ENCODE data around the gene ZNF335.

The ZNF335 gene

GRCh38 chr20:46013829-46014516, 42.0 kb upstream of the ZNF335 start:
- ATAC-seq (ENCODE audit: insufficient read depth, low read depth), result peak; percentile 96
- no peaks in the 10 kb centered on the region for H3K79me2 ChIP-seq (ENCODE audit: insufficient read depth, low read length)
- no peak overlapping the region for H3K9ac ChIP-seq (ENCODE audit: low read depth, low read length)
- H3K27ac ChIP-seq (ENCODE audit: low read length), result no peak overlapping the region
- peak; percentile 70 for TF ChIP-seq CTCF (IDR thresholded peaks at IDR 0.05; ENCODE audit: borderline replicate concordance, extremely low read depth, low read length, poor library complexity, severe bottlenecking)
- TF ChIP-seq EZH2 (IDR thresholded peaks at IDR 0.05; ENCODE audit: borderline replicate concordance, low read depth, low read length, severe bottlenecking), result no peak
- no peaks in the 10 kb centered on the region for H3K36me3 ChIP-seq (ENCODE audit: insufficient read depth, low read length)
- peak overlapping the region; percentile 36 for H2AFZ ChIP-seq (ENCODE audit: low read depth, low read length)
- H3K9me3 ChIP-seq (ENCODE audit: insufficient read depth, low read length, severe bottlenecking), result no peaks in the 10 kb centered on the region
- H3K4me1 ChIP-seq (ENCODE audit: insufficient read depth, low read length), result peaks cover 15% of the 10 kb centered on the region
- H3K27me3 ChIP-seq (ENCODE audit: insufficient read depth, low read length, poor library complexity), result no peaks in the 10 kb centered on the region
- H4K20me1 ChIP-seq (ENCODE audit: insufficient read depth, low read length), result peaks cover 10% of the 10 kb centered on the region; the same call in 1 of the 2 replicates
- peak; percentile 73 for DNase-seq
- peak overlapping the region; percentile 55 for H3K4me2 ChIP-seq (ENCODE audit: insufficient read depth, low read length)
- H3K4me3 ChIP-seq (ENCODE audit: low read depth in 1 of 2, low read length in 2 of 2), result no peak overlapping the region; a peak in 1 of 4 replicates

- TF ChIP-seq CTCF (IDR thresholded peaks at IDR 0.05; ENCODE audit: borderline replicate concordance, extremely low read depth, low read length, poor library complexity, severe bottlenecking), result no peak
- TF ChIP-seq EZH2 (IDR thresholded peaks at IDR 0.05; ENCODE audit: borderline replicate concordance, low read depth, low read length, severe bottlenecking), result no peak
- no peak for DNase-seq
- Histone ChIP-seq H4K20me1 (ENCODE audit: insufficient read depth, low read length) (peaks cover 12% of the 10 kb centered on the region; the same call in 1 of the 2 replicates), H3K36me3 (ENCODE audit: insufficient read depth, low read length) (no peaks in the 10 kb centered on the region), H3K4me3 (ENCODE audit: low read depth in 1 of 2, low read length in 2 of 2) (no peak overlapping the region), H2AFZ (ENCODE audit: low read depth, low read length) (no peak overlapping the region), H3K4me2 (ENCODE audit: insufficient read depth, low read length) (no peak overlapping the region), H3K9ac (ENCODE audit: low read depth, low read length) (no peak overlapping the region), H3K4me1 (ENCODE audit: insufficient read depth, low read length) (peaks cover 21% of the 10 kb centered on the region), H3K27me3 (ENCODE audit: insufficient read depth, low read length, poor library complexity) (no peaks in the 10 kb centered on the region), H3K27ac (ENCODE audit: low read length) (no peak overlapping the region), H3K79me2 (ENCODE audit: insufficient read depth, low read length) (no peaks in the 10 kb centered on the region), H3K9me3 (ENCODE audit: insufficient read depth, low read length, severe bottlenecking) (no peaks in the 10 kb centered on the region)
- no peak for ATAC-seq (ENCODE audit: insufficient read depth, low read depth)
Measured at GRCh38 chr20:46013322-46013828, 41.4 kb upstream of the ZNF335 start.

- peaks cover 25% of the 10 kb centered on the region for H3K4me1 ChIP-seq (ENCODE audit: insufficient read depth, low read length)
- ATAC-seq (ENCODE audit: insufficient read depth, low read depth) (no peak), DNase-seq (no peak)
- H3K79me2 ChIP-seq (ENCODE audit: insufficient read depth, low read length), result no peaks in the 10 kb centered on the region
- no peak overlapping the region for H3K4me3 ChIP-seq (ENCODE audit: low read depth in 1 of 2, low read length in 2 of 2)
- H3K9me3 ChIP-seq (ENCODE audit: insufficient read depth, low read length, severe bottlenecking), result no peaks in the 10 kb centered on the region
- H3K36me3 ChIP-seq (ENCODE audit: insufficient read depth, low read length), result no peaks in the 10 kb centered on the region
- H3K9ac ChIP-seq (ENCODE audit: low read depth, low read length), result no peak overlapping the region
- H2AFZ ChIP-seq (ENCODE audit: low read depth, low read length), result no peak overlapping the region
- H4K20me1 ChIP-seq (ENCODE audit: insufficient read depth, low read length), result peaks cover 12% of the 10 kb centered on the region; the same call in 1 of the 2 replicates
- no peaks in the 10 kb centered on the region for H3K27me3 ChIP-seq (ENCODE audit: insufficient read depth, low read length, poor library complexity)
- TF ChIP-seq EZH2 (IDR thresholded peaks at IDR 0.05; ENCODE audit: borderline replicate concordance, low read depth, low read length, severe bottlenecking), result no peak
- no peak for TF ChIP-seq CTCF (IDR thresholded peaks at IDR 0.05; ENCODE audit: borderline replicate concordance, extremely low read depth, low read length, poor library complexity, severe bottlenecking)
- H3K27ac ChIP-seq (ENCODE audit: low read length), result no peak overlapping the region
- H3K4me2 ChIP-seq (ENCODE audit: insufficient read depth, low read length), result no peak overlapping the region
Measured at GRCh38 chr20:46012921-46013320, 40.9 kb upstream of the ZNF335 start.

Data from DND-41 (cell line).